ENCODE measurements around the gene LHFPL3. TPM values are rescaled to one million over a fixed set of nuclear protein-coding genes. Genes with fewer than 3 reads are reported as not detected.

The LHFPL3 gene
- polyA plus RNA-seq, 1 of the 3 experiments (the other 2 are of a cell fraction), result not detected

DNA sequence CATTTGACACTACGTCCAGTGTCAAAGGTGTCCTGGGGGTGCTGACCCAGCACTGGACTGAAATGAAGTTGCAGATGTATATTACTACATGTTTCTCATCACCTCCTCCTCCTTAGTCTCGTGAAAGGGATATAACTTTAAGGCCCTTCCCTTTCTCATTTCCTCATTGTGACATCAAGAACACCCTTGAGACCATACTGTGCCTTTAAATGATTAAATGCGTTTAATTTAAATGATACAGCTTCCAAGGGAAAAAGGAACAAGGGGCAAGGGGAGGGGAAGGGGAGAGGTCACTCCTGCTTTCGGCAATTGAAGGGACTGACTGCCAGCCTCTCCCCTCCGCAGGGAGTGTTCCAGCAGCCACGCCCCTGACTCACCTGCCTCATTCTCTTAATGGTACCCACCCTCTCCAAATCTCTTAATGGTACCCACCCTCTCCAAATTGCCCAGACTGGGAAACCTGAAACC lies 605.2 kb downstream of the LHFPL3 start (continued):
- TF ChIP-seq, protein P1, sequence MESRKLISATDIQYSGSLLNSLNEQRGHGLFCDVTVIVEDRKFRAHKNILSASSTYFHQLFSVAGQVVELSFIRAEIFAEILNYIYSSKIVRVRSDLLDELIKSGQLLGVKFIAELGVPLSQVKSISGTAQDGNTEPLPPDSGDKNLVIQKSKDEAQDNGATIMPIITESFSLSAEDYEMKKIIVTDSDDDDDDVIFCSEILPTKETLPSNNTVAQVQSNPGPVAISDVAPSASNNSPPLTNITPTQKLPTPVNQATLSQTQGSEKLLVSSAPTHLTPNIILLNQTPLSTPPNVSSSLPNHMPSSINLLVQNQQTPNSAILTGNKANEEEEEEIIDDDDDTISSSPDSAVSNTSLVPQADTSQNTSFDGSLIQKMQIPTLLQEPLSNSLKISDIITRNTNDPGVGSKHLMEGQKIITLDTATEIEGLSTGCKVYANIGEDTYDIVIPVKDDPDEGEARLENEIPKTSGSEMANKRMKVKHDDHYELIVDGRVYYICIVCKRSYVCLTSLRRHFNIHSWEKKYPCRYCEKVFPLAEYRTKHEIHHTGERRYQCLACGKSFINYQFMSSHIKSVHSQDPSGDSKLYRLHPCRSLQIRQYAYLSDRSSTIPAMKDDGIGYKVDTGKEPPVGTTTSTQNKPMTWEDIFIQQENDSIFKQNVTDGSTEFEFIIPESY (IDR thresholded peaks at IDR 0.05; ENCODE audit: borderline replicate concordance, low read depth), result no peak
- no peak for TF ChIP-seq NRF1 (IDR thresholded peaks at IDR 0.05; ENCODE audit: low read depth, low read length)
- no peak for TF ChIP-seq POLR2AphosphoS5 (IDR thresholded peaks at IDR 0.05; ENCODE audit: low read depth, low read length)
- TF ChIP-seq FOXJ3 (CRISPR knock-in tag; IDR thresholded peaks at IDR 0.05), result no peak
- no peak for TF ChIP-seq GABPA (IDR thresholded peaks at IDR 0.05; ENCODE audit: low read depth)
- no peak for TF ChIP-seq GATA2 (CRISPR knock-in tag; IDR thresholded peaks at IDR 0.05)
- no peak for TF ChIP-seq RAD21 (IDR thresholded peaks at IDR 0.05; ENCODE audit: low read length)
- TF ChIP-seq SIN3A (IDR thresholded peaks at IDR 0.05; ENCODE audit: borderline replicate concordance, low read depth, low read length), result no peak
- TF ChIP-seq ELF1 (IDR thresholded peaks at IDR 0.05), result no peak
- TF ChIP-seq RCOR1 (IDR thresholded peaks at IDR 0.05; ENCODE audit: low read length), result no peak

DNA sequence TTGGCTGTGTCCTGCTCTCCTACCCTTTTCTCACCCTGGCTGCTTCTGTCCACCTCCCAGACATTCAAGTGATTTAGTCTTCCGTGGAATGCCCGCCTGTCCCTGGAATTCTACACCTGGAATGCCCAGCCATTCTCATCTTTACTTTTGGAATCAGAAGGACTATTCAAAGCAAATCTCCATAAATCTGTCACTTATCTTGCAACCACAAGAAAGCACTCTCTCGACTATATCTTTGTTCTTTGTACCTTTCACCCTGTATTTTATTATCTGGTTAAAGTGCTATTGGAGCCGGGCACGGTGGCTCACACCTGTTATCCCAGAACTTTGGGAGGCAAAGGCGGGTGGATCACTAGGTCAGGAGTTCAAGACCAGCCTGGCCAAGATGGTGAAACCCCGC lies 606.3 kb downstream of the LHFPL3 start:
- Histone ChIP-seq H3K4me1 (ENCODE audit: control insufficient read depth in 1 of 2, insufficient read depth in 2 of 2, low read depth in 1 of 2, low read length in 1 of 2) (peaks cover 0 to 15% of the 10 kb centered on the region in 2 experiments; a peak in 2 of 4 replicates), H3K27ac (ENCODE audit: low read depth in 2 of 2, low read length in 1 of 2) (no peak overlapping the region), H3K79me2 (ENCODE audit: insufficient read depth) (no peaks in the 10 kb centered on the region), H3K9me2 (no peaks in the 10 kb centered on the region), H3K27me3 (ENCODE audit: insufficient read depth) (no peaks in the 10 kb centered on the region), H4K20me1 (ENCODE audit: insufficient read depth) (no peaks in the 10 kb centered on the region), H3K9ac (no peak overlapping the region), H3F3A (replicated peaks; ENCODE audit: insufficient read depth) (peaks cover 3% of the 10 kb centered on the region), H3K36me3 (replicated peaks in 1 of 2; ENCODE audit: control insufficient read depth in 1 of 2, insufficient read depth in 2 of 2, low read length in 1 of 2) (no peaks in the 10 kb centered on the region), H2AFZ (ENCODE audit: low read depth) (no peak overlapping the region), H3K4me2 (no peak overlapping the region), H3K9me3 (no peaks in the 10 kb centered on the region), H3K4me3 (ENCODE audit: low read depth in 2 of 2, low read length in 1 of 2) (no peak overlapping the region)
- ChIA-PET CTCF (no interaction called here), POLR2A (no interaction called here)
- TF ChIP-seq FOXM1 (IDR thresholded peaks at IDR 0.05; ENCODE audit: low read depth) (no peak), RFX5 (IDR thresholded peaks at IDR 0.05; ENCODE audit: low read length) (no peak), RCOR1 (IDR thresholded peaks at IDR 0.05; ENCODE audit: low read length) (no peak), FOSL2 (IDR thresholded peaks at IDR 0.05; ENCODE audit: borderline replicate concordance, low read depth) (no peak), NRF1 (IDR thresholded peaks at IDR 0.05; ENCODE audit: low read depth, low read length) (no peak), TEAD4 (IDR thresholded peaks at IDR 0.05; ENCODE audit: borderline replicate concordance, insufficient read depth) (no peak), RAD21 (IDR thresholded peaks at IDR 0.05; ENCODE audit: low read length) (no peak), SMC3 (IDR thresholded peaks at IDR 0.05; ENCODE audit: low read depth, low read length) (no peak)
- TF ChIP-seq, protein P2, sequence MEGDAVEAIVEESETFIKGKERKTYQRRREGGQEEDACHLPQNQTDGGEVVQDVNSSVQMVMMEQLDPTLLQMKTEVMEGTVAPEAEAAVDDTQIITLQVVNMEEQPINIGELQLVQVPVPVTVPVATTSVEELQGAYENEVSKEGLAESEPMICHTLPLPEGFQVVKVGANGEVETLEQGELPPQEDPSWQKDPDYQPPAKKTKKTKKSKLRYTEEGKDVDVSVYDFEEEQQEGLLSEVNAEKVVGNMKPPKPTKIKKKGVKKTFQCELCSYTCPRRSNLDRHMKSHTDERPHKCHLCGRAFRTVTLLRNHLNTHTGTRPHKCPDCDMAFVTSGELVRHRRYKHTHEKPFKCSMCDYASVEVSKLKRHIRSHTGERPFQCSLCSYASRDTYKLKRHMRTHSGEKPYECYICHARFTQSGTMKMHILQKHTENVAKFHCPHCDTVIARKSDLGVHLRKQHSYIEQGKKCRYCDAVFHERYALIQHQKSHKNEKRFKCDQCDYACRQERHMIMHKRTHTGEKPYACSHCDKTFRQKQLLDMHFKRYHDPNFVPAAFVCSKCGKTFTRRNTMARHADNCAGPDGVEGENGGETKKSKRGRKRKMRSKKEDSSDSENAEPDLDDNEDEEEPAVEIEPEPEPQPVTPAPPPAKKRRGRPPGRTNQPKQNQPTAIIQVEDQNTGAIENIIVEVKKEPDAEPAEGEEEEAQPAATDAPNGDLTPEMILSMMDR (IDR thresholded peaks at IDR 0.05), result no peak
- TF ChIP-seq, protein P3, sequence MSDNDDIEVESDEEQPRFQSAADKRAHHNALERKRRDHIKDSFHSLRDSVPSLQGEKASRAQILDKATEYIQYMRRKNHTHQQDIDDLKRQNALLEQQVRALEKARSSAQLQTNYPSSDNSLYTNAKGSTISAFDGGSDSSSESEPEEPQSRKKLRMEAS (IDR thresholded peaks at IDR 0.05; ENCODE audit: low read depth), result no peak
- TF ChIP-seq, protein P1 (IDR thresholded peaks at IDR 0.05; ENCODE audit: borderline replicate concordance, low read depth), result no peak
- WGBS (ENCODE audit: low lambda C conversion rate), result 88% methylated on average over 7 of the region's 7 CpGs
- no peak for DNase-seq

All from SK-N-SH (cell line).